HL-60 (cell line): Measurements from ENCODE around the gene CLCN7.
"Not testable (repeated sequence)": the region's sequence is repeated elsewhere in the genome, so short reads cannot be mapped to it uniquely, and the experiment has no call there.

Experiments used
- DNase-seq, 2 experiments: peaks; one replicate each; pipeline ENCODE4 v3.0.0-alpha.2; 2010 to 2020; ENCODE audit warnings: low read depth in 1 of 2, low spot score in 1 of 2
- H3K27ac ChIP-seq: fragments of 250-450 bp; sonication (Bioruptor Pico); replicated peaks from 2 replicates; pipeline ENCODE4 v1.5.1; 2020; ENCODE audit warnings: mild to moderate bottlenecking, moderate library complexity
- H3K27me3 ChIP-seq: fragments of 250-450 bp; sonication (Bioruptor Pico); 2 replicates; pipeline ENCODE4 v1.5.1; 2021; ENCODE audit warnings: mild to moderate bottlenecking, moderate library complexity; ENCODE audit not compliant: insufficient read depth, poor library complexity, severe bottlenecking
- H3K4me3 ChIP-seq: replicated peaks from 2 replicates; pipeline ENCODE4 v1.5.1; 2011; ENCODE audit warnings: mild to moderate bottlenecking, control low read depth, low read length; ENCODE audit not compliant: insufficient read depth
- GABPA ChIP-seq: IDR thresholded peaks from 2 replicates; pipeline ENCODE4 v1.6.1; 2012; ENCODE audit warnings: low read depth
- POLR2AphosphoS5 ChIP-seq: IDR thresholded peaks from 2 replicates; pipeline ENCODE4 v1.6.1; 2012; ENCODE audit warnings: low read depth
- SPI1 ChIP-seq: IDR thresholded peaks from 2 replicates; pipeline ENCODE4 v1.6.1; 2012; ENCODE audit warnings: low read depth, mild to moderate bottlenecking, borderline replicate concordance
- TF ChIP-seq, protein P1 (sequence below): IDR thresholded peaks from one replicate; pipeline ENCODE4 v1.5.1; 2011; ENCODE audit warnings: low read length, control low read depth, inconsistent platforms; ENCODE audit not compliant: insufficient read depth
- TF ChIP-seq, protein P2 (sequence below): IDR thresholded peaks from 2 replicates; pipeline ENCODE4 v1.6.1; 2012; ENCODE audit warnings: low read depth; ENCODE audit not compliant: insufficient replicate concordance

CLCN7 gene

DNA sequence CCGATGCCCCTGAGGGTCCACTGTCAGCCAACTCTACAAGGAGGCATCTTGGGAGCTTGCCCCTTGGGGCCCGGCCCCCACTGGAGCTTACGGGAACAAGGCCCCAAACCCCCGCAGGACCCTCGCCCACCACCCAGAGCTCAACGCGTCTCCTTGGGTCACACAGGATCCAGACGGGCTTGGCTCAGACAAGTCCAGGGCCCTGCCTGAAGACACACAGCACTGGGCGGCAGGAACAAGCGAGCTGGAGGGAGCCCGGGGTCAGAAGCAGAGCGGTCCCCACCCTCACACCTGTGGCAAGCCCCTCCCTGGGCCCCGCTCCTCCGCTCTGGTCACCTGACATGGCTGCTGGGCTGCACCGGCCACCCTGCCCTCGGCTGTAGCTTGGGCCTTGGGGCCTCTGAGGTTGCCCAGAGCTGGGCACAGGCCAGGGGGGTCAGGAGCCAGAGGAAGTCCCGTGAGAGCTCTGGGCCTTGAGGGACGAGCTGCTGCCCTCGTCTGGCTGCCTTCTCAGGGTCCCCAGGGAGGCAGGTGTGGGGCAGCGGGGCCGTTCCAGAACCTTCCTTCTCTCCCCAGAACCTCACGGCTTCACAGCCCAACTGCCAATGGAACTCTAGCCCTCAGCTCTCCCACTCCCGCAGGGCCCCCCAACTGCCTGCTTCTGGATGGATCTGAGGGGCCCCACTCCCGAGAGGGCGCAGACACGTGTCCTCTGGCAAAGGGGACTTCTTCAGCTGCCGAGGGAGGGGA lies 30.7 kb downstream of the CLCN7 start, which contains the start of gene CCDC154:
Gene CCDC154 (minus strand): TSS at position 577 of the 750 bp plus-strand sequence. CDS start 234 bp downstream, at position 343.
- H3K27ac ChIP-seq, result no peak within 1 kb of the TSS
- peak; percentile 48; the same call in 1 of the 2 replicates for TF ChIP-seq POLR2AphosphoS5
- TF ChIP-seq, protein P1, sequence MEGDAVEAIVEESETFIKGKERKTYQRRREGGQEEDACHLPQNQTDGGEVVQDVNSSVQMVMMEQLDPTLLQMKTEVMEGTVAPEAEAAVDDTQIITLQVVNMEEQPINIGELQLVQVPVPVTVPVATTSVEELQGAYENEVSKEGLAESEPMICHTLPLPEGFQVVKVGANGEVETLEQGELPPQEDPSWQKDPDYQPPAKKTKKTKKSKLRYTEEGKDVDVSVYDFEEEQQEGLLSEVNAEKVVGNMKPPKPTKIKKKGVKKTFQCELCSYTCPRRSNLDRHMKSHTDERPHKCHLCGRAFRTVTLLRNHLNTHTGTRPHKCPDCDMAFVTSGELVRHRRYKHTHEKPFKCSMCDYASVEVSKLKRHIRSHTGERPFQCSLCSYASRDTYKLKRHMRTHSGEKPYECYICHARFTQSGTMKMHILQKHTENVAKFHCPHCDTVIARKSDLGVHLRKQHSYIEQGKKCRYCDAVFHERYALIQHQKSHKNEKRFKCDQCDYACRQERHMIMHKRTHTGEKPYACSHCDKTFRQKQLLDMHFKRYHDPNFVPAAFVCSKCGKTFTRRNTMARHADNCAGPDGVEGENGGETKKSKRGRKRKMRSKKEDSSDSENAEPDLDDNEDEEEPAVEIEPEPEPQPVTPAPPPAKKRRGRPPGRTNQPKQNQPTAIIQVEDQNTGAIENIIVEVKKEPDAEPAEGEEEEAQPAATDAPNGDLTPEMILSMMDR, result no peak
- no peak within 1 kb of the TSS for H3K4me3 ChIP-seq
- DNase-seq, result no peak
- H3K27me3 ChIP-seq, result no peaks in the 10 kb centered on the region

DNA sequence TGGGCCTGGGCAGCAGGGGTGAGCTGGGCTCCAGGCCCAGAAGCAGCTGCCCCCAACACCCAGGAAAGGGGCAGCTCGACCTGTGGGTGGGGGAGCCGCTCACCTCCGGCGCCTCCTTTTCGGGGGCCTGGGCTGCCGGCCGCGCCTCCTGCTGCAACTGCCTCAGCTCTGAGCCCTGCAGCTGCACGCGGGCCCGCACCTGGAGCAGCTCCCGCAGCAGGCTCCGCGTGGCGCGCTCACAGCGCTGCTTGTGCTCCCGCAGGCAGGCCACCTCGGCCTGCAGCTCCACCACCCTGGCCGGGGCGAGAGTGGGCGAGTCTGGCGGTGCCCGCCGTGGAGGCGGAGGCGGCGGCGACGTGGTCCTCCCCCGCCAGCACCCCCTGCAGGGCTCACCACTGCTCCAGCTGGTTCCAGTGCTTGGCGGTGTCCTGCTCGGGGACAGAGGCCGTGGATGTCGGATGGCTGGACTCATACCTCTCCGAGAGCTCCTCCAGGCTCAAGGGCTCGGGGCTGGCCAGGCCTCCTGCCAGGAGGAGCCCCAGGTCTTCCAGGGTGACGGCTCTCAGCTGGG lies 31.3 kb downstream of the CLCN7 start:
- H3K27me3 ChIP-seq, result no peaks in the 10 kb centered on the region
- H3K27ac ChIP-seq, result no peak overlapping the region
- TF ChIP-seq POLR2AphosphoS5 (no peak), GABPA (no peak), SPI1 (no peak)
- TF ChIP-seq, protein P1, result no peak
- TF ChIP-seq, protein P2, sequence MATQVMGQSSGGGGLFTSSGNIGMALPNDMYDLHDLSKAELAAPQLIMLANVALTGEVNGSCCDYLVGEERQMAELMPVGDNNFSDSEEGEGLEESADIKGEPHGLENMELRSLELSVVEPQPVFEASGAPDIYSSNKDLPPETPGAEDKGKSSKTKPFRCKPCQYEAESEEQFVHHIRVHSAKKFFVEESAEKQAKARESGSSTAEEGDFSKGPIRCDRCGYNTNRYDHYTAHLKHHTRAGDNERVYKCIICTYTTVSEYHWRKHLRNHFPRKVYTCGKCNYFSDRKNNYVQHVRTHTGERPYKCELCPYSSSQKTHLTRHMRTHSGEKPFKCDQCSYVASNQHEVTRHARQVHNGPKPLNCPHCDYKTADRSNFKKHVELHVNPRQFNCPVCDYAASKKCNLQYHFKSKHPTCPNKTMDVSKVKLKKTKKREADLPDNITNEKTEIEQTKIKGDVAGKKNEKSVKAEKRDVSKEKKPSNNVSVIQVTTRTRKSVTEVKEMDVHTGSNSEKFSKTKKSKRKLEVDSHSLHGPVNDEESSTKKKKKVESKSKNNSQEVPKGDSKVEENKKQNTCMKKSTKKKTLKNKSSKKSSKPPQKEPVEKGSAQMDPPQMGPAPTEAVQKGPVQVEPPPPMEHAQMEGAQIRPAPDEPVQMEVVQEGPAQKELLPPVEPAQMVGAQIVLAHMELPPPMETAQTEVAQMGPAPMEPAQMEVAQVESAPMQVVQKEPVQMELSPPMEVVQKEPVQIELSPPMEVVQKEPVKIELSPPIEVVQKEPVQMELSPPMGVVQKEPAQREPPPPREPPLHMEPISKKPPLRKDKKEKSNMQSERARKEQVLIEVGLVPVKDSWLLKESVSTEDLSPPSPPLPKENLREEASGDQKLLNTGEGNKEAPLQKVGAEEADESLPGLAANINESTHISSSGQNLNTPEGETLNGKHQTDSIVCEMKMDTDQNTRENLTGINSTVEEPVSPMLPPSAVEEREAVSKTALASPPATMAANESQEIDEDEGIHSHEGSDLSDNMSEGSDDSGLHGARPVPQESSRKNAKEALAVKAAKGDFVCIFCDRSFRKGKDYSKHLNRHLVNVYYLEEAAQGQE, result no peak
- H3K4me3 ChIP-seq, result no peak overlapping the region
- DNase-seq, result no peak

- no peak for DNase-seq
- TF ChIP-seq, protein P2, result no peak
- no peak for TF ChIP-seq GABPA
- no peak overlapping the region for H3K4me3 ChIP-seq
- H3K27ac ChIP-seq, result no peak overlapping the region
- H3K27me3 ChIP-seq, result no peaks in the 10 kb centered on the region
Observed at GRCh38 chr16:1442697-1443096, 32.1 kb downstream of the CLCN7 start.

- no peak overlapping the region for H3K4me3 ChIP-seq
- no peak overlapping the region for H3K27ac ChIP-seq
- TF ChIP-seq POLR2AphosphoS5, result no peak
- TF ChIP-seq, protein P2, result no peak
- TF ChIP-seq, protein P1, result no peak
- no peak for TF ChIP-seq SPI1
- TF ChIP-seq GABPA, result no peak
- DNase-seq, result no peak
- no peaks in the 10 kb centered on the region for H3K27me3 ChIP-seq
Observed at GRCh38 chr16:1441391-1441829, 33.4 kb downstream of the CLCN7 start.

- H3K27me3 ChIP-seq, DNase-seq, H3K4me3 ChIP-seq, H3K27ac ChIP-seq: not testable (repeated sequence)
Observed at GRCh38 chr16:1439699-1440074, 35.1 kb downstream of the CLCN7 start.
